IPS-NIHi11 (cell line): ENCODE measurements around the gene SELENOS.
A peak's percentile ranks its signal among the peaks of the same experiment; 100 is the strongest.

Experiments used
- DNase-seq: peaks from one replicate; pipeline ENCODE4 v3.0.0; 2012; ENCODE audit warnings: mixed read lengths, low spot score

The SELENOS gene

GRCh38 chr15:101277038-101277822, at the start of gene SELENOS:
SELENOS (minus strand) TSS chr15:101277485; CDS start chr15:101277417, 68 bp downstream.
- DNase-seq: peak; percentile 96

- no peak for DNase-seq
Measured at GRCh38 chr15:101326462-101327146, 49.3 kb upstream of the SELENOS start.

DNA sequence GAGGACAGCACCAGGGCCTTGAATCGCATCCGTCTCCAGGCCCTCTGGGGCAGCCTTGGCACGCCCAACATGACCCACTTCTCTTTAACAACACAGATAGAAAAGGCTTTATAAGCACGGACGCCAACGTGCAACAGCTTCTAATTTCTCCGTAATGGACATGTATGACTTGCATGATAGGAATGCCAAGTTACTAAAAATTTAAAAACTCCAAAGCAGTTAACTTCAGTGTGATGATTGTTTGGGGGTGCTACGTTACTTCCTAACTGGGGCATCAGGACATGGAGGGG, 48.7 kb upstream of the SELENOS start:
- DNase-seq: no peak

DNA sequence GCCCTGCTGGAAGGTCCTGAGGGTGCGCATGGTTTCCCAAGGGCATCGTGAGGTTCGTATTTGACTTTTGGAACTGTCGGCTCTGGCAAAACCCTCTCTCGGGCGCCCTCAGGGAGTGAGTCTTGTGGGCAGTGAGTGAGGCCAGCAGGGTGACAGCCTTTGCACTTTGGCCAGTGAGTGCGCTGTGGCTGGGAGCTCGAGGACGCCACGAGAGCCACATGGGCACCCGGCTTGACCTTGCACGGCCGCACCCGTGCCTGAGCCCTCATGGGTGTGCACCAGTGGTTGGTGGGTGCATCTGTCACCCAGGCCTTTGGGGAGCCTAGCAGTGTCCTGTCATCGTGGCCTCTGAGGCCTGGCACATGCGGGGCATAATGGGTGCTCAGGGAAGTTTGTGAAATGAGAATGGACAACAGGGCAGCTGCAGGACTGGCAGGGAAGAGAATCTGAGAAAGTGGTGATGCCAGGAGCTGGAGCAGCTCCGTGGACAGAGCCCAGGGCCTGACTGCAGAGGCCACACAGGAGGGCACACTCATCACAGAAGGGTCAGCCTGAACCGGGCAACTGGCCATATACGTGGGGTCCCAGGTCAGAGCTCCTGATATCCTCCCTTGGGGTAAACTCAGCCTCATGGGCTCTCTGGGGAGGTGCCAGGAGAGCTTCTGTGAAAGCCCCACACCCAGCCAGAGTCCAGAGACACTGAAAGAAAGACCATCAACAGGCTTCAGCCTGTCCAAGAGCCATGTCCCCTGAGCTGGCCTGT, 48.2 kb upstream of the SELENOS start:
- DNase-seq: no peak

- DNase-seq: no peak
Measured at GRCh38 chr15:101324524-101325177, 47.4 kb upstream of the SELENOS start.

DNA sequence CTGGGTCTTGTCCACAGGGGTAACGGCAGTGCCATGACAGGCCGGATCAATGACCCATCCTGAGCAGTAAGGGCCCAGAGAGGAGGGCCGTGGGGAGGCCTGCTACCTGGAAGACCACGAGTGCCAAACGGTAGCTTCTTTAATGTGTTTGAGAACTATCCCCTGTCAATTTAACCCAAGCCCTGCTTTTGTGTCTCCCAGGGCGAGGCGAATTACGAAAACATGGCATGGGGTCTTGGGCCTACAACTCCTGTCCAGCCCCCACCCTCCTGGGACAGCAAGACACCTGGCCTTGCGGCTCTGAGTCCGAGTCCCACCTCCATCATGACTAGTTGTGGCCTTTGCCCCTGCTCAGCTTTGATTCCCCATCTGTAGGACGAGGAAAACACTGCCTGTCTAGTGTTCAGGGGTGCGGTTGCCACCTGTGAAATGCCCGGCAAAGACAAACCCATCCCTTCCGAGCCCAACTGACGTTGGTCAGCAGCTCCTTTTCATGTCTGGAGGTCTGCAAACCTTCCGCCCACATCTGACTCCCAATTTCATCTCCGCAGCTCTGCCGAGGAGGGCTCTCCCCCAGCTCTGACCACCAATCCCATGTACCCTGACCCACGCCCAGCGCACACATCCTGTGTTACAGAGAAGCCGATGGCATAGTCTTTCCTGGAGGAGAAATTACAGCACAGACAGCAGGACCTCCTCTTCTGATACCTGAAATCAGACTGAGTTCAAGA, 46.7 kb upstream of the SELENOS start:
- DNase-seq: no peak

DNA sequence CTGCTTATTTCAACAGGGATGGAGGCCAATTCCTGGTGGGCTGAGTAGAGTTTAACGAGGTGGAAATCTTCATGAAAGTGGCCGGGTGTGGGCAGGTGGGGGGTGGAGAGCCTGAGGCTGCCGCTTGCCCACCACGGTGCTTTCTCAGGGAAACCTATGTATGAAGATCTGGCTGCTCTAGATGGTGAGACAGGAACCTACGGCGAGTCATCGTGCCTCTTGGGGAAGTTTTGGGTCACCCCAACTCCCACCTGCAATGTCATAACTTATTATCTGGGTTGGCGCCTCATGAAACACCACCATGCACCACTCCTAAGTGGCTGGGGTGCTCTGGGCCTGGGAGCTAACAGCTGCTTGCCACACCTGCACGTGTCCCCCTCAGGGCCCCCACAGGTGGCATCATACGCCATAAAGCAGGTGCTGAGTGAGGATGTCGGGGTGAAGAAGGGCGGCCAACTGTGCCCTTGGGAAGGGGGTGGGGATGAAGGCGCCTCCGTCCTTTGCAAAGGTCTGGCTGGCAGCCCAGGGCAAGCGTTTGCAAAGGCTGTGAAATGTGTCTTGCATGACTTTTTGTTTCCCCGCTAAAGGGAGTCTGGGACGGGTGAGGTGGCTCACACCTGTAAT, 45.7 kb upstream of the SELENOS start:
- DNase-seq: no peak

DNA sequence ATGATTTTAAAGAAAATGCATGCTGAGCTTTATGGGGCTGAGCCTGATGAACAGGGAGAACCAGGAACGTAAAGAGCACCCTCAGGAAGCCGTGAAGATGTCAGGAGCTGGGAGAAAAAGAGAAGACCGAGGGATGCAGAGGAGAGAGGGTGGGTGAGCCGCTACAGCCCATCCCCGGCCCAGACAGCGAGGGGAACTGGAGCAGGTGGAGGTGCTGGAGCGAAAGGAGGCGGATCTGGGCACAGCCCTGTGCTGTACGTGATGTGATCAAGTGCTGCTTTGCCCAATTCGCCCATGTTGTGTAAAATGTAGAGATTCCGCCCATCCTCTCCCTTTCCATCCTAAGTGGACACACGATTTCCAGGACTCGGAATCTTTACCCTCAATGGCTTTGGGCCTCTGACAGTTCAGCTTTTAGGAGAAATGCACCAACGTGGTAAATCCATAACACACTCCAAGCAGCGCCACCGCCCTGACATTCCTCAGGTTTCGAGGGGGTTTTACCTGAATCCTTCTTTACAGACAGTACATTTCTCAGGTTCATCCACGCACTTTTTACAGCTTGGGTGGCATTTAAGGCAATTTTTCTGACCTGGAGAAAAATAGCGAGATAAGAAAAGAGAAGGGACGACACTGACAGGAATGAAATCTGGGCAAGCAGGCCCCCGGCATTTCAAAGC, 44.9 kb upstream of the SELENOS start:
- no peak for DNase-seq

GRCh38 chr15:101320501-101321052, 43.3 kb upstream of the SELENOS start:
- peak; percentile 79 for DNase-seq

DNA sequence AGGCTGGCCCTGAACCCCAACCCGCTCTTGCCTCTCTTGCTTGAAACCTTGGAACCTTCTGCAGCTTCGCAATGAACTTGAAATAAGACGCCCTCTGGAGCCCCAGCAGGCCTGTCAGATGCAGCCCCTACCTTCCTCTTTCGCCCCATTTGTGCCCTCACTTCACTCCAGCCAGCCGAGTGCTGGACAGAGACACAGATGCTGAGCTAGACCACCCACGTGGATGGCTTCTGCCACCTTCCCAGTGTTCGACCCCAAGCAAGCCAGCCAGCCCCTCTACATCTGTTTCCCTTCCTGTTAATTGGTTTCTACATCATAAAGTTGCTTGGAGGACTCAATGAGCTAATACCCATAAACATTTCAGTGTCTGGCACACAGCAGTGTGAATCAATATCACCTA, 41.6 kb upstream of the SELENOS start:
- DNase-seq: peak; percentile 63

DNA sequence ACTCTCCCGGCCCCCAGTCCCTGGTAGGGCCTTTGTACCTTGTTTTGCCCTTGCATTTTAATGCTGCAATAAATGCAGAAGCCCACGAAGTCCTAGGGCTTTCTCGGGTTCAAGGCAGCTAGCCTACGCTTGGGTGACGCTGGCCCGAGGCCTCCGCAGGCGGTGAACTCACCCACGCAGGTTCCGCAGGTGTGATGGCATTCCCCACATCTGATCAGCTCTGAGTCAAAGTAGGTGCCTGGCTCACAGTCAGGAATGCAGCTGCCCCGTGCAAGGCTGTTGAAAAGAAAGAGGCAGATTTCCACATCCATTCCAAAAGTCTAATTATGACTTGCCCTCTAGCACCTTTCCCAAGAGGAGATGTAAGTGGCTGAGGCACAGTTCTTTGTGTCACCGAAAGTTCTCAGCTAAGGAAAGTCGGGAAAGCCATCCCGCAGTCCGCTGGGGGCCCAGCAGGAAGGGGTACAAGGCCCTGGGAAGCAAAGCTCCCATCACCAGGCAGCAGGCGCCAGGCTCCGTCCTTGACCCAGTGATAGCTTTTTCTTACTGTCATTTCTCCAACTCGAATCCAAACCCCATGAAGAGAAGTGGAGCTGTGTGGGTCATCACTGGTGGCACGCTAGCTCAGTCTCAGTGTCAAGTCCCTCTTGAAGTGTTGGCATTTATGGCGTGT, 41.0 kb upstream of the SELENOS start:
- no peak for DNase-seq

- DNase-seq: no peak
Measured at GRCh38 chr15:101317336-101317872, 40.1 kb upstream of the SELENOS start.

DNA sequence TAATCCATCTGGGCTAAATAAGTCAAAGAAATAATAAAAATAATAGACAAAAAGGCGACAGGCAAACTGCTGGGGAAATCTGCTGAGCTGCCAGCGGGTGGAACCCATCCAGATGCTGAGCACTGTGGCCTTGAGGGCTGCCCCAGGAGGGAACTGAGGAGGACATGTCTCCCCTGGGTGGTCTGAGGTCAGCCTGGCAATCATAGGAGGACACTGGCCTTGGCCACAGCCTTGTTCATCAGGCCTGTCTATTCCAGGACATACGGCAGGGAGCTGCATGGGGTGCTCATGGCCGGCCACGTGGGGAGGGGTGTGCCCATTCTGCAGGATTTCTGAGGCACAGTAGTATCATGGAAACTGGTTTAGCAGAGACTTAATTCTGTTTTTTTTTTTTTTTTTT, 39.2 kb upstream of the SELENOS start:
- DNase-seq: no peak

GRCh38 chr15:101315736-101316135, 38.5 kb upstream of the SELENOS start:
- no peak for DNase-seq

DNA sequence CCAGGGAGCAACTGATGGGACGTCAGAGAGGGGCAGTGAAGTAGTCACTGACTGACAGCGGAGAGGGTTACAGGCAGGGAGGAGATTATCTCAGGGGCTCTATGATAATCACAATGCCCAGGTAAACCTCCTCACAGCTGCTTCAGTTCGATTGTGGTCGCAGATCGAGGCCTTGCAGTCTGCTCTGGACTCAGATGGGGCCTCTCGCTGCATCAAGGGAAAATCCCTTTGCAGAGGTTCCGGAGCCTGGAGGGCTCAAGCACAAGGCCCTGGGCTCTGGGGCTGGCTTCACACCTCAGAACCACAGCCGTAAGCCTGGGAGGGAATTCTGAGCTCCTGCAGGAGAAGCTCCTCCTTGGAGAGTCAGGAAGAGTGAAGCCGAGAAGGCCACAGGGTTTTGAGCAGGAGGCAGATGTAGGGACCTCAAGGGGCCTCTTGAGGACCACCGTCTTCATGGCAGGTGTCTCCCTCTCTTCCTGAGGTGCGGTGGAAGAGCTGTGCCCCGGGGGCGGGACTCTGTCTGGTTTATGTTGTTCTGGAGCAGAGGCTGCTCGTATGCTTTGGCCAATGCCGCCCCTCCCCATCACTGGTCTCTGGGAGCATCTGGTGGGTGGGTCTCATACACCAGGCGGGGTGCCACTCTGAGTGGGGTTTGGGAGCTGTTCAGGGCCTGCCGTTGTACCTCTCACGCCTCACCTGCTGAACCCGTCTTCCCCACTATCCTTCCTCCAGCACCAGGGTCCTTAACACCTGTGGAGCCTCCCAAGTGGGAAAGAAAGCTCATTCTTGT, 37.2 kb upstream of the SELENOS start:
- no peak for DNase-seq

DNA sequence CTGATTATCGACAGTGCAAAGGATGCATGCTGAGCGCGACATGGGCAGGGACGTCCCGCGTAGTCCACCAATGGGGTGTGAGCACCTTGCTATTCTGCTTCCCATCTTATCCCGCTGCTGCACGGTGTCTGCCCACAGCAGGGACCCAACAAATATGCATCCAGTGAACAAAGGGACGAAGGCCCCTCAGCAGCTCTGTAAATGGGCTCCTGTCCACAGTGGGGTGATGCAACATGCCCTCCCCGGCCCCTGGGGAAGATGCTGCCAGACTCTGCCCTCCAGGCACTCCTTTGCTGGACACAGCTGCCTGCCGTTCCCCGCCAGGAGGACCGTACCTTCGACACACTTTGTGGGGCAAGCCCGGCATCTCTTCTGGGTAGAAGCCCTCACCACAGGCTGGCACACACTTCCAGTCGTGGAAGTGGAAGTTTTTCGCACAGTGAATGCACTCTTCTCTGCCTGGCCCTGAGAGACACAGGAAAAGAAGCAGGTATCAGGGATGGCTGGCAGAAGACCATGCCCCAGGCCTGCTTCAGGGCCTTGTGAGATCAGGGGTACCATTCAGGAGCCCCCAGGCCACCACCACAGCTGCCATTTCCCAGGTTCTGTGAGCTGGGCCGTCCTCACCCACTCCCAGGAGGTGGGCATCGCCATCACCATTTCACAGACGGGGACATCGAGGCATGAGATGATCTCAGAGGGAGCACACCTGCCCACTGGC, 35.9 kb upstream of the SELENOS start:
- no peak for DNase-seq

DNA sequence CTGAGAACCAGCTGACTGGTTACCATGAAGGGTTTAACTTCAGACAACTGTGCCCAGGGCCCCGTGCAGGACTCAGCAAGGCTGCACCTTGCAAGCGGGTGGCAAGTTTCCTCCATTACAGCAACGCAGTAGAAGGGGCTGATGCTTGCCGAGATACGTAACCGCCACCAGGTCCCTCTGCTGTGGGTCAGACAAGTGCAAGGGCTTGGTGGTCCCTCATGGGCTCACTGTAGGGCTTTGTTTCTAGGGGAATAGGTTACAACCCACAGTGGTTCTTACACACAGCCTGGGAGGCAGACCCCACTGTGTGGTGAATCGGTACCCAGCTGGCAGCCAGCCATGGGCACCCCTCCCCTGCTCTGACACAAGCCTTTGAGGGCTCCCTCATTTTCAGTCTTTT, 33.2 kb upstream of the SELENOS start:
- no peak for DNase-seq

DNA sequence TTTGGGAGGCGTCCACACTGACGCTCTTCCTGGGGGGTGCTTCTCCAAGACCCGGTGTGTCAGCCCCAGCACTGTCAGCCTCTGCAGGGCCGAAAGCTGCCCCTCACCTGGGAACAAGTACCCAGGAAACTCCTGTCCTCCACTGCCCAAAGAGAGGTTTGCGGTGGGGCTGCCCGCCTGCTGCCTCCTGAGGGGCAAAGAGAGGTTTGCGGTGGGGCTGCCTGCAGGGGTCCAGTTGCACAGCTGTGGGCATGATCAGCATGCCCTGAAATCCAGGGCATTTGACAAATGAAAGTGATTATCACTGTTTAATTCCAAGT, 32.8 kb upstream of the SELENOS start:
- DNase-seq: no peak
